ENCODE results near the gene IGF2BP1.
"Not testable (repeated sequence)": the region's sequence is repeated elsewhere in the genome, so short reads cannot be mapped to it uniquely, and the experiment has no call there.

Gene IGF2BP1

GRCh38 chr17:49022391-49022941 is 25.3 kb downstream of the IGF2BP1 start:
- Mint-ChIP-seq H3K4me1 (no peaks in the 10 kb centered on the region), H3K9me3 (no peaks in the 10 kb centered on the region), H3K4me3 (no peak overlapping the region), H3K36me3 (no peaks in the 10 kb centered on the region), H3K27ac (no peak overlapping the region), H3K27me3 (peaks cover 10% of the 10 kb centered on the region)
- ATAC-seq: no peak

DNA sequence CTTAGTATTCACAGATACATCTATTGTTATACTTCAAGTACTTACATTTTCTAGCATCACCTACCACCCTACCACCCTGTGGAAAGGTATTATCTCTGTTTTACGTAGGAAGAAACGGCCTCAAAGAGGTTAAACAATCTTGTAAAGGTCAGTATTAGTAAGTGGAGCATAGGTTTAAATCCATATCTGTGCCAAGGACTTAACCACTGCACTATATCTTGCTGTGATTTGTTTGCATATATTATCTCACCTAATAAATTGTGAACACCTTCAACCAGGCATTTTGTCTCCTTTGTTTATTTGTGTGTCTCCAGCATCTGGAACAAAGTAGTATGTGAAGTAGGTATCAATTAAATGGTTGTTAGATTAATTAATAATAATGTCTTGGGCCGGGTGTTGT is 27.3 kb downstream of the IGF2BP1 start:
- H3K9me3 Mint-ChIP-seq: no peaks in the 10 kb centered on the region
- H3K4me3 Mint-ChIP-seq: no peak overlapping the region
- no peak for ATAC-seq
- no peak overlapping the region for H3K27ac Mint-ChIP-seq
- no peaks in the 10 kb centered on the region for H3K36me3 Mint-ChIP-seq
- H3K27me3 Mint-ChIP-seq: peaks cover 10% of the 10 kb centered on the region
- H3K4me1 Mint-ChIP-seq: no peaks in the 10 kb centered on the region

DNA sequence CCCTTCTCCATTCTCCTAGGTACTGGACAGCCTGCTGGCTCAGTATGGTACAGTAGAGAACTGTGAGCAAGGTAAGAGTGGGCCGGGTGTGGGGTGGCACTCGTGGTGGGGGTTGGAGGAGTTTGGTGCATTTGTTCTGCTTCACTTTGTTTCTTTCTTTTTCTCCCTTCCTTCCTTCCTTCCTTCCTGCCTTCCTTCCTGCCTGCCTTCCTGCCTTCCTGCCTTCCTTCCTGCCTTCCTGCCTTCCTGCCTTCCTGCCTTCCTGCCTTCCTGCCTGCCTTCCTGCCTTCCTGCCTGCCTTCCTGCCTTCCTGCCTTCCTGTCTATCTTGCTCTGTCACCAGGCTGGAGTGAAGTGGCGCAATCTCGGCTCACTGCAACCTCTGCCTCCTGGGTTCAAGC is 29.3 kb downstream of the IGF2BP1 start:
- not testable (repeated sequence) for ATAC-seq, H3K9me3 Mint-ChIP-seq, H3K27ac Mint-ChIP-seq, H3K27me3 Mint-ChIP-seq, H3K4me1 Mint-ChIP-seq, H3K4me3 Mint-ChIP-seq, H3K36me3 Mint-ChIP-seq

- no peaks in the 10 kb centered on the region for H3K9me3 Mint-ChIP-seq
- H3K27me3 Mint-ChIP-seq: peaks cover 10% of the 10 kb centered on the region
- no peak for ATAC-seq
- H3K4me3 Mint-ChIP-seq: no peak overlapping the region
- no peak overlapping the region for H3K27ac Mint-ChIP-seq
- H3K36me3 Mint-ChIP-seq: no peaks in the 10 kb centered on the region
- peaks cover 8% of the 10 kb centered on the region for H3K4me1 Mint-ChIP-seq
These were observed 31.1 kb downstream of the IGF2BP1 start for GRCh38 chr17:49028271-49028670.

- Mint-ChIP-seq H3K36me3 (no peaks in the 10 kb centered on the region), H3K27ac (no peak overlapping the region), H3K27me3 (peaks cover 10% of the 10 kb centered on the region), H3K9me3 (no peaks in the 10 kb centered on the region), H3K4me1 (peaks cover 8% of the 10 kb centered on the region), H3K4me3 (no peak overlapping the region)
- ATAC-seq: no peak
These were observed 32.6 kb downstream of the IGF2BP1 start for GRCh38 chr17:49029801-49030200.

- Mint-ChIP-seq H3K36me3 (no peaks in the 10 kb centered on the region), H3K4me1 (peaks cover 8% of the 10 kb centered on the region), H3K27ac (no peak overlapping the region), H3K9me3 (no peaks in the 10 kb centered on the region), H3K27me3 (peaks cover 9% of the 10 kb centered on the region), H3K4me3 (no peak overlapping the region)
- peak; percentile 63 for ATAC-seq
These were observed 35.1 kb downstream of the IGF2BP1 start for GRCh38 chr17:49031965-49032928.

DNA sequence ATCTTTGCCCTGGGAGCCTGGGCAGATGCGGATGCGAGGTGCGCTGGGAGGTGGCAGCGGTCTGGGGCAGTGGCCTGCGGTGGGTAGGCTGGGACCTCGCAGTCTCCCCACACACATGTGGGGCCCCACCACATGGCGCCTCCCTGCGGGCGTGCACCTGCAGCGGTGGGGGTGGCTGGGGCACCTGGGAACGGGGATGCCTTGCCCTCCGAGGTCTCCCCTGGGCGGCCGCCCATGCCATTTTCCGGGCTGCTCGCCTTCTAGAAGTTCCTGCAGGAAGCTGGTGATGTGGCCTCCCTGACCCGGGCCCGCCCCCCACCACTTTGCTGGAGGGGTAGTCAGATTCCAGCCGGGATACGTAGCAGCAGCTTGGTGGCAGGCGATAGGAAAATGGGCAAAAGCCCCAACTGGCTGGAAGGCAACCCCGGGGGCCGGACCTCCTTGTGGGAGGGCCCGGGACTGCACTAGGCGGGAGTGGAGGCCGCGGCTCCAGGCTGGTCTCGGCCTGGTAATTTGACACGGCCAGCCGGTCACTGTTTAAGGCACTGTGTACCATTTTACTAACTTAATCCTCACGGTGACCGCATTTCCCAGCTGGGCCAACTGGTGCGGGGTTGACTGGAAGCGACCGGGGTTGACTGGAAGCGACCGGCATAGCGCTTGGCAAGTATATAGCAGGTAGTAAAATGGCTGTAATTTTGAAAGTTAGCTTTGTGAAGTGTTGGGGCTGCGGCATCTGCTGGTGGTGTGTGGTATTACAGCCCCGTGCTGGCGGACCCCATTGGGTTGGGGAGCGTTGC is 38.5 kb downstream of the IGF2BP1 start:
- Mint-ChIP-seq H3K36me3 (no peaks in the 10 kb centered on the region), H3K9me3 (no peaks in the 10 kb centered on the region), H3K27me3 (peaks cover 9% of the 10 kb centered on the region), H3K27ac (no peak overlapping the region), H3K4me1 (peaks cover 8% of the 10 kb centered on the region), H3K4me3 (no peak overlapping the region)
- ATAC-seq: no peak

DNA sequence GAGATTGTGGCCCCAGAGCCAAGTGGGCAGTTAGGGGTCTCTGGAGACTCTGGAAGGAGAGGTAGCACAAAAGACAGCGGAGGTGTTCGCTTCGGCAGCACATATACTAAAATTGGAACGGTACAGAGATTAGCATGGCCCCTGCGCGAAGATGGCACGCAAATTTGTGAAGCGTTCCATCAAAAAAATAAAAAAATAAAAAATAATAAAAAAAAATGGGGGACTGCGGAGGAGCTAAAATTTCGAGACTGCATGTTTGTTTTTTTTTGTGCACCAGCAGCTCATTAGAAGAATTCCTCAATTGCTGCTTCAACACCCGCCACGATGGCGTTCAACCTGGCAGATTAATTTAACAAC is 39.1 kb downstream of the IGF2BP1 start:
- H3K27me3 Mint-ChIP-seq: peaks cover 9% of the 10 kb centered on the region

DNA sequence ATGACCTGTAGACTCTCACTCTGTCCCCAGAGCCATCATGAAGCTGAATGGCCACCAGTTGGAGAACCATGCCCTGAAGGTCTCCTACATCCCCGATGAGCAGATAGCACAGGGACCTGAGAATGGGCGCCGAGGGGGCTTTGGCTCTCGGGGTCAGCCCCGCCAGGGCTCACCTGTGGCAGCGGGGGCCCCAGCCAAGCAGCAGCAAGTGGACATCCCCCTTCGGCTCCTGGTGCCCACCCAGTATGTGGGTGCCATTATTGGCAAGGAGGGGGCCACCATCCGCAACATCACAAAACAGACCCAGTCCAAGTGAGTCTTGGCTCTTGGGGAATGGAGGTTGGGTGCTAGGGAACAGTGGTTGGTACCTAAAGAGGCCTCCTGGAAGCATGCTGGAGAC is 41.0 kb downstream of the IGF2BP1 start:
- no peaks in the 10 kb centered on the region for H3K36me3 Mint-ChIP-seq
- no peak overlapping the region for H3K27ac Mint-ChIP-seq
- no peak for ATAC-seq

More for the DNA sequence above, 39.1 kb downstream of the IGF2BP1 start:
- H3K4me3 Mint-ChIP-seq: no peak overlapping the region
- no peak overlapping the region for H3K27ac Mint-ChIP-seq
- no peak for ATAC-seq
- peaks cover 8% of the 10 kb centered on the region for H3K4me1 Mint-ChIP-seq
- H3K36me3 Mint-ChIP-seq: no peaks in the 10 kb centered on the region
- H3K9me3 Mint-ChIP-seq: no peaks in the 10 kb centered on the region

DNA sequence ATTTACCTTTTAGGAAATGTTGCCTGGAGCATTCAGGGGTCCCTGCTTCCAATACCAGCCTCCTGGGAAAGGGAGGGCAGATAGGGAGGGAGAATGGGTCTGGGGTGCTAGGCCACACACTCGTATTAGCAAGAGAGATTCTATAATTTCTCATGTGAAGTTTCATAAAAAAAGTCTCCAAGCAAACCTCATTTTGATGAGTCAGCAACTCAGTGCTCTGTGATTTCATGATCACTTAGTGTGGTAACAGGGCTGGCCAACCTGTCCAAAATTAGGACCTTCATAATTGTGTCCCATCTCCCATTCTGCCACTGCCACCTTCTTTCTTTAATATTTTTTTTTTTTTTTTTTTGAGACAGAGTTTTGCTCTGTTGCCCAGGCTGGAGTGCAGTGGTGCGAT is 41.4 kb downstream of the IGF2BP1 start:
- no peak for ATAC-seq
- Mint-ChIP-seq H3K4me1 (no peaks in the 10 kb centered on the region), H3K4me3 (no peak overlapping the region), H3K9me3 (no peaks in the 10 kb centered on the region), H3K27me3 (peaks cover 16% of the 10 kb centered on the region), H3K27ac (no peak overlapping the region), H3K36me3 (no peaks in the 10 kb centered on the region)

More for the DNA sequence above, 41.0 kb downstream of the IGF2BP1 start:
- no peaks in the 10 kb centered on the region for H3K4me1 Mint-ChIP-seq
- no peaks in the 10 kb centered on the region for H3K9me3 Mint-ChIP-seq
- H3K4me3 Mint-ChIP-seq: no peak overlapping the region
- H3K27me3 Mint-ChIP-seq: peaks cover 12% of the 10 kb centered on the region

- H3K27me3 Mint-ChIP-seq: peaks cover 25% of the 10 kb centered on the region
- H3K27ac Mint-ChIP-seq, H3K4me1 Mint-ChIP-seq, H3K36me3 Mint-ChIP-seq, H3K4me3 Mint-ChIP-seq, ATAC-seq, H3K9me3 Mint-ChIP-seq: not testable (repeated sequence)
These were observed 42.3 kb downstream of the IGF2BP1 start for GRCh38 chr17:49039518-49039917.

GRCh38 chr17:49041527-49041926 is 44.3 kb downstream of the IGF2BP1 start:
- Mint-ChIP-seq H3K4me3 (no peak overlapping the region), H3K36me3 (no peaks in the 10 kb centered on the region), H3K27me3 (peaks cover 25% of the 10 kb centered on the region)

DNA sequence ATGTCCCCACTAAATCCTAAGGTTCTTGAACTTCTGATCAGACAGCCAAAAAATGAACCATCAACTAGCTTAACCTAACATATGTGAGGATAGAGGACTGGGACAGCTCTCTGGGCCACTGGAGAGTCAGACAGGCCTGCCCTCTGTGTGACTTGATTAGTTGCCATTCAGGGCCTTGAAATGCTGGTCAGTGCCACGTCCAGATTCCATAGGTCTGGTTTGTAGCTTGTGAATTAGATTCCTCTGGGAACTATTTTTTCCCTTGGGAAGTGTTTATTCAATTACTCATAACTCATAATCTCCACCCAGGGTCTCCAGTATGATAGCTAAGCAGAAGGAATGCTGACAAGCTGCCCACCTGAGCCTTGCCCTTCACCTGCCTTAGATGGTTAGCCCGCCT is 48.2 kb downstream of the IGF2BP1 start:
- no peak overlapping the region for H3K4me3 Mint-ChIP-seq
- no peaks in the 10 kb centered on the region for H3K36me3 Mint-ChIP-seq
- no peak for ATAC-seq
- H3K27ac Mint-ChIP-seq: no peak overlapping the region
- H3K4me1 Mint-ChIP-seq: peaks cover 4% of the 10 kb centered on the region
- no peaks in the 10 kb centered on the region for H3K9me3 Mint-ChIP-seq
- peaks cover 36% of the 10 kb centered on the region for H3K27me3 Mint-ChIP-seq

More at GRCh38 chr17:49041527-49041926, 44.3 kb downstream of the IGF2BP1 start:
- Mint-ChIP-seq H3K27ac (no peak overlapping the region), H3K9me3 (no peaks in the 10 kb centered on the region), H3K4me1 (no peaks in the 10 kb centered on the region)
- ATAC-seq: no peak

DNA sequence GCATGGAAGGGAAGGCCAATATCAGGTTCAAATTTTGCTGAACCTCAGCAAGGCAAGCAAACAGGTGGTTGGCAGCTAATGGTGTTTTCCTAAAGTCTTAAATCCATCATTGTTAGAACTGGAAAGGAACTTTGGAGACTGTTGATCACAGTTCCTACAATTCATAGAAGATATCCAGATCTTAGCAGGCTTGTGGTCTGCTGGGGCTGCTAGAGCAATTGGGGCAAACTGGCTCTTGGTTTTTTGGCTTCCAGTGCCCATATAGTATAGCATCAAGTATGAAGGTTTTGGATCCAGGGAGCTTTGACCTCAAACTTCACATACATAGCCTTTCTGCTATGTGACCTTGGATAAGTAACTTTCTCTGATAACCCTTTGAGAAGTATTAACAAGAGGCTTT is 49.7 kb downstream of the IGF2BP1 start:
- Mint-ChIP-seq H3K9me3 (no peaks in the 10 kb centered on the region), H3K27ac (no peak overlapping the region), H3K4me3 (no peak overlapping the region), H3K36me3 (no peaks in the 10 kb centered on the region), H3K27me3 (peaks cover 36% of the 10 kb centered on the region), H3K4me1 (peaks cover 4% of the 10 kb centered on the region)
- no peak for ATAC-seq

DNA sequence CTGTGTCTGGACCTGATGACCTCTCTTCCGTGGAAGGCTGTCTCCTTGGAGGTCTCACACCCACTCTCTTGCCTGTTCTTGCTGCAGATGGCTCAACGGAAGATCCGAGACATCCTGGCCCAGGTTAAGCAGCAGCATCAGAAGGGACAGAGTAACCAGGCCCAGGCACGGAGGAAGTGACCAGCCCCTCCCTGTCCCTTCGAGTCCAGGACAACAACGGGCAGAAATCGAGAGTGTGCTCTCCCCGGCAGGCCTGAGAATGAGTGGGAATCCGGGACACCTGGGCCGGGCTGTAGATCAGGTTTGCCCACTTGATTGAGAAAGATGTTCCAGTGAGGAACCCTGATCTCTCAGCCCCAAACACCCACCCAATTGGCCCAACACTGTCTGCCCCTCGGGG is 52.1 kb downstream of the IGF2BP1 start:
- H3K27me3 Mint-ChIP-seq: peaks cover 22% of the 10 kb centered on the region
- no peaks in the 10 kb centered on the region for H3K9me3 Mint-ChIP-seq
- H3K27ac Mint-ChIP-seq: no peak overlapping the region
- H3K36me3 Mint-ChIP-seq: no peaks in the 10 kb centered on the region
- peaks cover 4% of the 10 kb centered on the region for H3K4me1 Mint-ChIP-seq
- ATAC-seq: no peak
- H3K4me3 Mint-ChIP-seq: no peak overlapping the region

Data from stimulated activated memory B cell treated with anti-CD40 and anti-IgM and Interleukin-4, amounts not matched to agents 10 μg/mL and 1 μg/mL and 100 μg/mL, for 72 hours (primary cell).